SK-N-SH (cell line): Measurements from ENCODE around the gene SMG7. TPM values are rescaled to one million over a fixed set of nuclear protein-coding genes. Genes with fewer than 3 reads are reported as not detected.

ENCODE experiments used
- CTCF ChIA-PET: fragments of 300-600, 350-600 bp; formaldehyde crosslinking; extraction: SDS; loops from one replicate; lab custom pipeline; 2021; lab: Yijun Ruan, JAX
- POLR2A ChIA-PET: fragments of 350-600 bp; sonication (Branson Sonifier 250); formaldehyde crosslinking; extraction: SDS; loops from one replicate; lab custom pipeline; 2020; ENCODE audit warnings: antibody characterized with exemption, inconsistent platforms; lab: Yijun Ruan, JAX
- DNase-seq: peaks from one replicate; pipeline ENCODE4 v3.0.0; 2012
- H2AFZ ChIP-seq: fragments of 200-600 bp; sonication (generic); 2 replicates; pipeline ENCODE4 v1.8.1; 2016; ENCODE audit warnings: antibody characterized with exemption, mild to moderate bottlenecking, low read depth
- H3F3A ChIP-seq: fragments of 200-600 bp; sonication (generic); replicated peaks from 2 replicates; pipeline ENCODE3; 2016; ENCODE audit warnings: antibody characterized with exemption, mild to moderate bottlenecking; ENCODE audit not compliant: insufficient read depth
- H3K27ac ChIP-seq, 2 experiments: fragments of 200-500 bp in 1 of 2; fragments of 200-600 bp in 1 of 2; sonication (Bioruptor generic) in 1 of 2; sonication (generic), shearing (Covaris generic) in 1 of 2; 2 replicates each; pipeline versions ENCODE4 v1.5.1 to v1.6.1; 2014 to 2016; ENCODE audit warnings: low read depth in 2 of 2, inconsistent platforms in 1 of 2, low read length in 1 of 2, mild to moderate bottlenecking in 1 of 2, mixed read lengths in 1 of 2
- H3K27me3 ChIP-seq: fragments of 200-600 bp; sonication (generic), shearing (Covaris generic); 2 replicates; pipeline ENCODE4 v1.6.1; 2016; ENCODE audit warnings: mixed run types; ENCODE audit not compliant: insufficient read depth
- H3K36me3 ChIP-seq, 2 experiments: fragments of 200-500 bp in 1 of 2; fragments of 200-600 bp in 1 of 2; sonication (Bioruptor generic) in 1 of 2; sonication (generic) in 1 of 2; replicated peaks in 1 of 2; 2 replicates each; pipeline versions ENCODE3 to v1.5.1; 2014 to 2016; ENCODE audit warnings: low read length in 1 of 2, mild to moderate bottlenecking in 1 of 2; ENCODE audit not compliant: insufficient read depth in 2 of 2, control insufficient read depth in 1 of 2
- H3K4me1 ChIP-seq, 2 experiments: fragments of 200-500 bp in 1 of 2; fragments of 200-600 bp in 1 of 2; sonication (Bioruptor generic) in 1 of 2; sonication (generic), shearing (Covaris generic) in 1 of 2; 2 replicates each; pipeline versions ENCODE4 v1.5.1 to v1.6.1; 2014 to 2016; ENCODE audit warnings: low read depth in 1 of 2, low read length in 1 of 2, mixed run types in 1 of 2; ENCODE audit not compliant: insufficient read depth in 2 of 2, control insufficient read depth in 1 of 2
- H3K4me2 ChIP-seq: fragments of 200-600 bp; sonication (generic), shearing (Covaris generic); 2 replicates; pipeline ENCODE4 v1.6.1; 2017; ENCODE audit warnings: mixed run types
- H3K4me3 ChIP-seq, 2 experiments: fragments of 200-500 bp in 1 of 2; fragments of 200-600 bp in 1 of 2; sonication (Bioruptor generic) in 1 of 2; sonication (generic), shearing (Covaris generic) in 1 of 2; 2 replicates each; pipeline versions ENCODE4 v1.5.1 to v1.8.1; 2014 to 2016; ENCODE audit warnings: low read depth in 2 of 2, inconsistent platforms in 1 of 2, low read length in 1 of 2, mild to moderate bottlenecking in 1 of 2, mixed read lengths in 1 of 2, moderate library complexity in 1 of 2
- H3K79me2 ChIP-seq: fragments of 200-600 bp; sonication (generic); 2 replicates; pipeline ENCODE4 v1.8.1; 2017; ENCODE audit warnings: mild to moderate bottlenecking; ENCODE audit not compliant: insufficient read depth
- H3K9ac ChIP-seq: fragments of 200-600 bp; sonication (generic); 2 replicates; pipeline ENCODE4 v1.6.1; 2017; ENCODE audit warnings: mixed run types
- H3K9me2 ChIP-seq: fragments of 200-600 bp; sonication (generic); 2 replicates; pipeline ENCODE4 v1.6.1; 2017; ENCODE audit warnings: mixed run types
- H3K9me3 ChIP-seq: fragments of 200-600 bp; sonication (generic); 2 replicates; pipeline ENCODE4 v1.6.1; 2017; ENCODE audit warnings: mixed run types, mild to moderate bottlenecking, moderate library complexity
- H4K20me1 ChIP-seq: fragments of 200-600 bp; sonication (generic); 2 replicates; pipeline ENCODE4 v1.6.1; 2017; ENCODE audit warnings: mild to moderate bottlenecking, mixed run types; ENCODE audit not compliant: insufficient read depth
- CHD2 ChIP-seq: fragments of 150-350 bp; IDR thresholded peaks from 2 replicates; pipeline ENCODE4 v1.6.1; 2018; ENCODE audit warnings: low read length; ENCODE audit not compliant: partially characterized antibody
- CTCF ChIP-seq: fragments of 200-600 bp; sonication (generic); IDR thresholded peaks from 2 replicates; pipeline ENCODE4 v1.6.1; 2017; ENCODE audit warnings: antibody characterized with exemption, mild to moderate bottlenecking, moderate library complexity
- ELF1 ChIP-seq: IDR thresholded peaks from 2 replicates; pipeline ENCODE4 v1.4.0; 2012
- FOXM1 ChIP-seq: IDR thresholded peaks from 2 replicates; pipeline ENCODE4 v1.4.0; 2012; ENCODE audit warnings: low read depth, mild to moderate bottlenecking
- JUND ChIP-seq: IDR thresholded peaks from 2 replicates; pipeline ENCODE4 v1.4.0; 2012
- MEF2A ChIP-seq: IDR thresholded peaks from 2 replicates; pipeline ENCODE4 v1.4.0; 2012; ENCODE audit warnings: low read depth, borderline replicate concordance
- MXI1 ChIP-seq: IDR thresholded peaks from 2 replicates; pipeline ENCODE4 v1.6.1; 2012; ENCODE audit warnings: mild to moderate bottlenecking, low read depth, low read length, improper control_type of control experiment
- RAD21 ChIP-seq: IDR thresholded peaks from 2 replicates; pipeline ENCODE4 v1.6.1; 2012; ENCODE audit warnings: mild to moderate bottlenecking, low read length
- RFX5 ChIP-seq: IDR thresholded peaks from 2 replicates; pipeline ENCODE4 v1.6.1; 2012; ENCODE audit warnings: mild to moderate bottlenecking, improper control_type of control experiment, low read length
- SIN3A ChIP-seq: IDR thresholded peaks from 2 replicates; pipeline ENCODE4 v1.6.1; 2012; ENCODE audit warnings: low read depth, mild to moderate bottlenecking, low read length, moderate library complexity, borderline replicate concordance
- SMC3 ChIP-seq: IDR thresholded peaks from 2 replicates; pipeline ENCODE4 v1.6.1; 2012; ENCODE audit warnings: low read depth, low read length, improper control_type of control experiment
- TCF12 ChIP-seq: IDR thresholded peaks from 2 replicates; pipeline ENCODE4 v1.4.0; 2012
- TEAD4 ChIP-seq: IDR thresholded peaks from 2 replicates; pipeline ENCODE4 v1.4.0; 2012; ENCODE audit warnings: mild to moderate bottlenecking, borderline replicate concordance; ENCODE audit not compliant: insufficient read depth
- USF2 ChIP-seq: fragments of 150-350 bp; IDR thresholded peaks from 2 replicates; pipeline ENCODE4 v1.6.1; 2017; ENCODE audit warnings: antibody characterized with exemption, low read length, low read depth, borderline replicate concordance
- WGBS: methylation state at CpG from one replicate; pipeline ENCODE4 v1.1.6; 2017; ENCODE audit warnings: low lambda C conversion rate; 5-methylcytosine and 5-hydroxymethylcytosine counted together
- polyA plus RNA-seq, 3 experiments: library from polyadenylated mRNA; depleted of rRNA; stranded (reverse); fragments of >200 nt; gene quantifications; 2 replicates each; pipeline ENCODE4 v1.2.3, GENCODE V29; 2012
- TF ChIP-seq, protein P1 (sequence below): IDR thresholded peaks from 2 replicates; pipeline ENCODE4 v1.6.1; 2012; ENCODE audit warnings: mild to moderate bottlenecking, low read depth, low read length, moderate library complexity

The SMG7 gene
- polyA plus RNA-seq, 1 of the 3 experiments (the other 2 are of a cell fraction) = 19.8 TPM

DNA sequence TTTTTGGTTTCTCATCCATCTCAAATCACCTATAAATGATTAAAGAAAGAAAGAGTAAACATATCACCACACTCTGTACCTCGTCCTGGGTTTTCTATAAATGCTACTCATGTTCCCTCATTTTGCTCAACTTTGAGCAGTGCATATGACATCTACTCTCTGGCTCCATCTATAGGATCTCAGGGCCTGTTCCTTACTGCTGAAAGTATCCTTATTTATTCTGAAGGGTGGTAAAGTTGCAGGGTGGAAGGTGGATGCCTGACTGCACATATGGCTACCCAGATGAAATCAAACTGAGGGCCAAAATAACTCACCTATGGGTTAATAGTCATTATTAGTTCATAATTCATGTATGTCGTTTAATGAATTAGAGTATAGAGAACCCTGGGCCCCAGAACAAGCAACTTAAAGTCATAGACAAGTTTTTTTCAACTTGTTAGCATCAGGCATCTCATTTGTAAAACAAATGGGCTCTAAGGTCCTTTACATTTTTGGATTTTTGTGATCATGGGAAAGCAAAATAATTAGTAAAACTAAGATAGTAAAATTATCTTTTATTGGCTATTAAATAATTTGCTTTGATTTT, 71.4 kb downstream of the SMG7 start:
- Histone ChIP-seq H3F3A (peaks cover 6% of the 10 kb centered on the region), H3K9me3 (no peaks in the 10 kb centered on the region), H3K79me2 (no peaks in the 10 kb centered on the region), H3K27ac (peak overlapping the region in 1 of 2 experiments; percentile 42; a peak in 1 of 4 replicates), H3K9me2 (no peaks in the 10 kb centered on the region), H3K9ac (no peak overlapping the region; the same call in 1 of the 2 replicates), H3K4me1 (peaks cover 0 to 4% of the 10 kb centered on the region in 2 experiments; a peak in 2 of 4 replicates), H2AFZ (no peak overlapping the region), H3K27me3 (no peaks in the 10 kb centered on the region), H3K4me2 (no peak overlapping the region), H3K4me3 (no peak overlapping the region; a peak in 1 of 4 replicates), H4K20me1 (no peaks in the 10 kb centered on the region), H3K36me3 (peaks cover 72 to 93% of the 10 kb centered on the region in 2 experiments)
- ChIA-PET POLR2A (no interaction called here), CTCF (no interaction called here)
- 71% methylated on average over 2 of the region's 2 CpGs for WGBS
- peak; percentile 48 for DNase-seq
- TF ChIP-seq, protein P1, sequence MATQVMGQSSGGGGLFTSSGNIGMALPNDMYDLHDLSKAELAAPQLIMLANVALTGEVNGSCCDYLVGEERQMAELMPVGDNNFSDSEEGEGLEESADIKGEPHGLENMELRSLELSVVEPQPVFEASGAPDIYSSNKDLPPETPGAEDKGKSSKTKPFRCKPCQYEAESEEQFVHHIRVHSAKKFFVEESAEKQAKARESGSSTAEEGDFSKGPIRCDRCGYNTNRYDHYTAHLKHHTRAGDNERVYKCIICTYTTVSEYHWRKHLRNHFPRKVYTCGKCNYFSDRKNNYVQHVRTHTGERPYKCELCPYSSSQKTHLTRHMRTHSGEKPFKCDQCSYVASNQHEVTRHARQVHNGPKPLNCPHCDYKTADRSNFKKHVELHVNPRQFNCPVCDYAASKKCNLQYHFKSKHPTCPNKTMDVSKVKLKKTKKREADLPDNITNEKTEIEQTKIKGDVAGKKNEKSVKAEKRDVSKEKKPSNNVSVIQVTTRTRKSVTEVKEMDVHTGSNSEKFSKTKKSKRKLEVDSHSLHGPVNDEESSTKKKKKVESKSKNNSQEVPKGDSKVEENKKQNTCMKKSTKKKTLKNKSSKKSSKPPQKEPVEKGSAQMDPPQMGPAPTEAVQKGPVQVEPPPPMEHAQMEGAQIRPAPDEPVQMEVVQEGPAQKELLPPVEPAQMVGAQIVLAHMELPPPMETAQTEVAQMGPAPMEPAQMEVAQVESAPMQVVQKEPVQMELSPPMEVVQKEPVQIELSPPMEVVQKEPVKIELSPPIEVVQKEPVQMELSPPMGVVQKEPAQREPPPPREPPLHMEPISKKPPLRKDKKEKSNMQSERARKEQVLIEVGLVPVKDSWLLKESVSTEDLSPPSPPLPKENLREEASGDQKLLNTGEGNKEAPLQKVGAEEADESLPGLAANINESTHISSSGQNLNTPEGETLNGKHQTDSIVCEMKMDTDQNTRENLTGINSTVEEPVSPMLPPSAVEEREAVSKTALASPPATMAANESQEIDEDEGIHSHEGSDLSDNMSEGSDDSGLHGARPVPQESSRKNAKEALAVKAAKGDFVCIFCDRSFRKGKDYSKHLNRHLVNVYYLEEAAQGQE = no peak
- TF ChIP-seq CTCF = peak; percentile 83
- peak; percentile 76 for TF ChIP-seq SMC3
- peak; percentile 76 for TF ChIP-seq RAD21
- TF ChIP-seq MXI1 = 0 out of 2 replicates have a peak, but pooled peaks have one; percentile 44

GRCh38 chr1:183544598-183545297, 72.4 kb downstream of the SMG7 start:
- no peaks in the 10 kb centered on the region for H3K9me2 ChIP-seq
- peaks cover 0 to 4% of the 10 kb centered on the region in 2 experiments; a peak in 2 of 4 replicates for H3K4me1 ChIP-seq
- POLR2A ChIA-PET = interaction anchor here (1.0 kb wide), 1 partner anchor 36 kb away, joined by 6 read pairs; no protein-coding TSS in a partner anchor
- H4K20me1 ChIP-seq = no peaks in the 10 kb centered on the region
- peak overlapping the region in 1 of 2 experiments; percentile 14; a peak in 2 of 4 replicates for H3K27ac ChIP-seq
- no peak for DNase-seq
- no peaks in the 10 kb centered on the region for H3K79me2 ChIP-seq
- no peak overlapping the region for H3K4me3 ChIP-seq
- H3K36me3 ChIP-seq = peaks cover 72 to 96% of the 10 kb centered on the region in 2 experiments
- CTCF ChIA-PET = interaction anchor here (0.8 to 1.5 kb wide), 6 partner anchors 9 to 263 kb away, joined by 3 to 7 read pairs (median 4); no protein-coding TSS in a partner anchor
- no peak overlapping the region for H3K4me2 ChIP-seq
- no peak overlapping the region for H2AFZ ChIP-seq
- 81% methylated on average over 5 of the region's 5 CpGs for WGBS
- H3K9ac ChIP-seq = no peak overlapping the region
- peaks cover 6% of the 10 kb centered on the region for H3F3A ChIP-seq
- no peaks in the 10 kb centered on the region for H3K9me3 ChIP-seq
- no peaks in the 10 kb centered on the region for H3K27me3 ChIP-seq
- TF ChIP-seq USF2 (no peak), TCF12 (no peak; the same call in 1 of the 2 replicates), RAD21 (no peak), ELF1 (no peak), JUND (no peak), SIN3A (no peak), MEF2A (no peak), FOXM1 (no peak), TEAD4 (no peak), CHD2 (no peak), RFX5 (no peak)
